GM23338 (cell line): ENCODE measurements around the gene BLOC1S3. TPM values are rescaled to one million over a fixed set of nuclear protein-coding genes. Genes with fewer than 3 reads are reported as not detected.

Experiments used
- ATAC-seq: fragments of 200-7000 bp; cut with Tn5 transposase; 3 replicates; pipeline ENCODE4 v1.9.1; 2020
- DNase-seq: peaks from one replicate; pipeline ENCODE4 v3.0.0-alpha.2; 2015; ENCODE audit warnings: low spot score
- H2AFZ ChIP-seq: fragments of 200-600 bp; sonication (generic); 2 replicates; pipeline ENCODE4 v1.8.0; 2016; ENCODE audit warnings: antibody characterized with exemption, mild to moderate bottlenecking, moderate library complexity
- H3F3A ChIP-seq: fragments of 200-600 bp; sonication (generic); replicated peaks from 2 replicates; pipeline ENCODE4 v1.8.0; 2017; ENCODE audit warnings: antibody characterized with exemption, mixed run types, low read depth
- H3K27ac ChIP-seq: fragments of 200-600 bp; sonication (generic); 2 replicates; pipeline ENCODE4 v1.6.1; 2016; ENCODE audit warnings: low read depth
- H3K27me3 ChIP-seq: fragments of 200-600 bp; sonication (generic); 2 replicates; pipeline ENCODE4 v1.8.0; 2016; ENCODE audit warnings: mild to moderate bottlenecking, mixed run types, moderate library complexity; ENCODE audit not compliant: insufficient read depth
- H3K36me3 ChIP-seq: fragments of 200-600 bp; sonication (generic); 2 replicates; pipeline ENCODE4 v1.8.0; 2016; ENCODE audit warnings: mild to moderate bottlenecking; ENCODE audit not compliant: insufficient read depth
- H3K4me1 ChIP-seq: fragments of 200-600 bp; sonication (generic); 2 replicates; pipeline ENCODE4 v1.8.0; 2016; ENCODE audit warnings: mild to moderate bottlenecking, moderate library complexity; ENCODE audit not compliant: insufficient read depth
- H3K4me2 ChIP-seq: fragments of 200-600 bp; sonication (generic); 2 replicates; pipeline ENCODE4 v1.7.1; 2017; ENCODE audit warnings: mixed run types
- H3K4me3 ChIP-seq: fragments of 200-600 bp; sonication (generic); 2 replicates; pipeline ENCODE4 v1.6.1; 2016; ENCODE audit warnings: mixed run types
- H3K79me2 ChIP-seq: fragments of 200-600 bp; sonication (generic); replicated peaks from 2 replicates; pipeline ENCODE4 v1.8.0; 2017; ENCODE audit warnings: mild to moderate bottlenecking; ENCODE audit not compliant: insufficient read depth
- H3K9me2 ChIP-seq: fragments of 200-600 bp; sonication (generic); 2 replicates; pipeline ENCODE4 v1.8.0; 2017; ENCODE audit not compliant: insufficient read depth
- H4K20me1 ChIP-seq: fragments of 200-600 bp; sonication (generic); replicated peaks from 2 replicates; pipeline ENCODE4 v1.8.0; 2017; ENCODE audit warnings: mild to moderate bottlenecking; ENCODE audit not compliant: insufficient read depth
- H3K27ac Mint-ChIP-seq: 2 replicates; pipeline ENCODE4 v1.8.0; 2020; ENCODE audit warnings: inconsistent platforms, mild to moderate bottlenecking, moderate library complexity, mixed read lengths
- H3K27me3 Mint-ChIP-seq: 3 replicates; pipeline ENCODE4 v1.8.0; 2022; ENCODE audit warnings: low read depth, mild to moderate bottlenecking, moderate library complexity, mixed read lengths, inconsistent platforms; ENCODE audit not compliant: insufficient read depth, poor library complexity
- H3K36me3 Mint-ChIP-seq: 3 replicates; pipeline ENCODE4 v1.8.0; 2021; ENCODE audit warnings: low read depth, mild to moderate bottlenecking, inconsistent platforms, moderate library complexity, mixed read lengths
- H3K4me1 Mint-ChIP-seq: 3 replicates; pipeline ENCODE4 v1.8.0; 2020; ENCODE audit warnings: mild to moderate bottlenecking, inconsistent platforms, mixed read lengths
- H3K4me3 Mint-ChIP-seq: 3 replicates; pipeline ENCODE4 v1.8.0; 2021; ENCODE audit warnings: moderate library complexity, mild to moderate bottlenecking, inconsistent platforms, mixed read lengths
- H3K9me3 Mint-ChIP-seq: 3 replicates; pipeline ENCODE4 v1.8.0; 2020; ENCODE audit warnings: moderate library complexity, mild to moderate bottlenecking, inconsistent platforms, mixed read lengths
- ZNF331 ChIP-seq: fragments of 250-450 bp; sonication (Bioruptor Pico); IDR thresholded peaks from 2 replicates; pipeline ENCODE4 v1.5.0; 2020; ENCODE audit warnings: low read depth, mild to moderate bottlenecking, moderate library complexity
- polyA plus RNA-seq: library from polyadenylated mRNA; unstranded; fragments of >200 nt; fragmentation: Nextera tagmentation; extraction: Ambion mirVana; gene quantifications from 2 replicates; pipeline ENCODE4 v1.2.1, GENCODE V29; 2016
- total RNA-seq: library from RNA; depleted of rRNA; stranded (reverse); fragments of >200 nt; shearing (Covaris generic); gene quantifications from 2 replicates; pipeline ENCODE4 v1.2.3, GENCODE V29; 2014
- TF ChIP-seq, protein P1 (sequence below): fragments of 250-450 bp; sonication (Bioruptor Pico); IDR thresholded peaks from 2 replicates; pipeline ENCODE4 v1.5.0; 2020; ENCODE audit warnings: mild to moderate bottlenecking, moderate library complexity
- TF ChIP-seq, protein P2 (sequence below): IDR thresholded peaks from 2 replicates; pipeline ENCODE4 v1.6.1; 2016; ENCODE audit warnings: antibody characterized with exemption

The BLOC1S3 gene
- total and polyA plus RNA-seq, 2 experiments from 2014 or later, result 2.5 to 15.9 TPM

DNA sequence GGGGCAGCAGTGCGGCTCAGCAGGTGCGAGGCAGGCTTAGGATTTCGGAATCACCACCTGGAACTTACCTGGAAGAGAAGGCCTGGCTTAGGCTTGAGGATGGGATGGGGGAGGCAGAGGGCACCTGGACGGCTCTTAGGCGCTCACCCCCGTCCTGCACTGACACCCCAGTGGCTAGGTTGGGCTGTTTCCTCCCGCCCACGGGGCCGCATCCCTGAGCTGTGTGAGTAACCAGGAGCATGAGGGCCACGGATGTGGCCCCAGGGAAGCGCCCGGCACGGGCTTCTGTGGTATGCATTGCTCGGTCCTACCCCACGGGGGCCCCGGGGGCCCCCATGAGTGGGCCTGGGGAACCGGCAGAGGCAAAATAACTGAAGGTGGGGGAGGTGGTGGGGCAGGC, 15.4 kb upstream of the BLOC1S3 start:
- H3K4me3 ChIP-seq, result no peak overlapping the region

More for the DNA sequence above, 15.4 kb upstream of the BLOC1S3 start:
- H3K4me2 ChIP-seq, result no peak overlapping the region
- Mint-ChIP-seq H3K27ac (no peak overlapping the region), H3K4me1 (peaks cover 20% of the 10 kb centered on the region), H3K9me3 (no peaks in the 10 kb centered on the region; the same call in 2 of the 3 replicates), H3K36me3 (no peaks in the 10 kb centered on the region), H3K27me3 (peaks cover 14% of the 10 kb centered on the region), H3K4me3 (no peak overlapping the region)
- H3K9me2 ChIP-seq, result no peaks in the 10 kb centered on the region
- H3K27ac ChIP-seq, result no peak overlapping the region
- DNase-seq, result no peak
- TF ChIP-seq, protein P1, sequence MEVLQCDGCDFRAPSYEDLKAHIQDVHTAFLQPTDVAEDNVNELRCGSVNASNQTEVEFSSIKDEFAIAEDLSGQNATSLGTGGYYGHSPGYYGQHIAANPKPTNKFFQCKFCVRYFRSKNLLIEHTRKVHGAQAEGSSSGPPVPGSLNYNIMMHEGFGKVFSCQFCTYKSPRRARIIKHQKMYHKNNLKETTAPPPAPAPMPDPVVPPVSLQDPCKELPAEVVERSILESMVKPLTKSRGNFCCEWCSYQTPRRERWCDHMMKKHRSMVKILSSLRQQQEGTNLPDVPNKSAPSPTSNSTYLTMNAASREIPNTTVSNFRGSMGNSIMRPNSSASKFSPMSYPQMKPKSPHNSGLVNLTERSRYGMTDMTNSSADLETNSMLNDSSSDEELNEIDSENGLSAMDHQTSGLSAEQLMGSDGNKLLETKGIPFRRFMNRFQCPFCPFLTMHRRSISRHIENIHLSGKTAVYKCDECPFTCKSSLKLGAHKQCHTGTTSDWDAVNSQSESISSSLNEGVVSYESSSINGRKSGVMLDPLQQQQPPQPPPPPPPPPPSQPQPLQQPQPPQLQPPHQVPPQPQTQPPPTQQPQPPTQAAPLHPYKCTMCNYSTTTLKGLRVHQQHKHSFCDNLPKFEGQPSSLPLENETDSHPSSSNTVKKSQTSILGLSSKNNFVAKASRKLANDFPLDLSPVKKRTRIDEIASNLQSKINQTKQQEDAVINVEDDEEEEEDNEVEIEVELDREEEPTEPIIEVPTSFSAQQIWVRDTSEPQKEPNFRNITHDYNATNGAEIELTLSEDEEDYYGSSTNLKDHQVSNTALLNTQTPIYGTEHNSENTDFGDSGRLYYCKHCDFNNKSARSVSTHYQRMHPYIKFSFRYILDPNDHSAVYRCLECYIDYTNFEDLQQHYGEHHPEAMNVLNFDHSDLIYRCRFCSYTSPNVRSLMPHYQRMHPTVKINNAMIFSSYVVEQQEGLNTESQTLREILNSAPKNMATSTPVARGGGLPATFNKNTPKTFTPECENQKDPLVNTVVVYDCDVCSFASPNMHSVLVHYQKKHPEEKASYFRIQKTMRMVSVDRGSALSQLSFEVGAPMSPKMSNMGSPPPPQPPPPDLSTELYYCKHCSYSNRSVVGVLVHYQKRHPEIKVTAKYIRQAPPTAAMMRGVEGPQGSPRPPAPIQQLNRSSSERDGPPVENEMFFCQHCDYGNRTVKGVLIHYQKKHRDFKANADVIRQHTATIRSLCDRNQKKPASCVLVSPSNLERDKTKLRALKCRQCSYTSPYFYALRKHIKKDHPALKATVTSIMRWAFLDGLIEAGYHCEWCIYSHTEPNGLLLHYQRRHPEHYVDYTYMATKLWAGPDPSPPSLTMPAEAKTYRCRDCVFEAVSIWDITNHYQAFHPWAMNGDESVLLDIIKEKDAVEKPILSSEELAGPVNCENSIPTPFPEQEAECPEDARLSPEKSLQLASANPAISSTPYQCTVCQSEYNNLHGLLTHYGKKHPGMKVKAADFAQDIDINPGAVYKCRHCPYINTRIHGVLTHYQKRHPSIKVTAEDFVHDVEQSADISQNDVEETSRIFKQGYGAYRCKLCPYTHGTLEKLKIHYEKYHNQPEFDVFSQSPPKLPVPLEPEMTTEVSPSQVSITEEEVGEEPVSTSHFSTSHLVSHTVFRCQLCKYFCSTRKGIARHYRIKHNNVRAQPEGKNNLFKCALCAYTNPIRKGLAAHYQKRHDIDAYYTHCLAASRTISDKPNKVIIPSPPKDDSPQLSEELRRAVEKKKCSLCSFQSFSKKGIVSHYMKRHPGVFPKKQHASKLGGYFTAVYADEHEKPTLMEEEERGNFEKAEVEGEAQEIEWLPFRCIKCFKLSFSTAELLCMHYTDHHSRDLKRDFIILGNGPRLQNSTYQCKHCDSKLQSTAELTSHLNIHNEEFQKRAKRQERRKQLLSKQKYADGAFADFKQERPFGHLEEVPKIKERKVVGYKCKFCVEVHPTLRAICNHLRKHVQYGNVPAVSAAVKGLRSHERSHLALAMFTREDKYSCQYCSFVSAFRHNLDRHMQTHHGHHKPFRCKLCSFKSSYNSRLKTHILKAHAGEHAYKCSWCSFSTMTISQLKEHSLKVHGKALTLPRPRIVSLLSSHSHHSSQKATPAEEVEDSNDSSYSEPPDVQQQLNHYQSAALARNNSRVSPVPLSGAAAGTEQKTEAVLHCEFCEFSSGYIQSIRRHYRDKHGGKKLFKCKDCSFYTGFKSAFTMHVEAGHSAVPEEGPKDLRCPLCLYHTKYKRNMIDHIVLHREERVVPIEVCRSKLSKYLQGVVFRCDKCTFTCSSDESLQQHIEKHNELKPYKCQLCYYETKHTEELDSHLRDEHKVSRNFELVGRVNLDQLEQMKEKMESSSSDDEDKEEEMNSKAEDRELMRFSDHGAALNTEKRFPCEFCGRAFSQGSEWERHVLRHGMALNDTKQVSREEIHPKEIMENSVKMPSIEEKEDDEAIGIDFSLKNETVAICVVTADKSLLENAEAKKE (CRISPR knock-in tag), result no peak
- TF ChIP-seq, protein P2, sequence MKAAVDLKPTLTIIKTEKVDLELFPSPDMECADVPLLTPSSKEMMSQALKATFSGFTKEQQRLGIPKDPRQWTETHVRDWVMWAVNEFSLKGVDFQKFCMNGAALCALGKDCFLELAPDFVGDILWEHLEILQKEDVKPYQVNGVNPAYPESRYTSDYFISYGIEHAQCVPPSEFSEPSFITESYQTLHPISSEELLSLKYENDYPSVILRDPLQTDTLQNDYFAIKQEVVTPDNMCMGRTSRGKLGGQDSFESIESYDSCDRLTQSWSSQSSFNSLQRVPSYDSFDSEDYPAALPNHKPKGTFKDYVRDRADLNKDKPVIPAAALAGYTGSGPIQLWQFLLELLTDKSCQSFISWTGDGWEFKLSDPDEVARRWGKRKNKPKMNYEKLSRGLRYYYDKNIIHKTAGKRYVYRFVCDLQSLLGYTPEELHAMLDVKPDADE, result no peak
- TF ChIP-seq ZNF331 (CRISPR knock-in tag), result no peak
- no peak for ATAC-seq
- no peaks in the 10 kb centered on the region for H3K36me3 ChIP-seq
- H3K79me2 ChIP-seq, result no peaks in the 10 kb centered on the region
- no peaks in the 10 kb centered on the region; the same call in 1 of the 2 replicates for H3F3A ChIP-seq
- no peak overlapping the region for H2AFZ ChIP-seq
- H3K27me3 ChIP-seq, result no peaks in the 10 kb centered on the region
- H4K20me1 ChIP-seq, result no peaks in the 10 kb centered on the region; the same call in 1 of the 2 replicates
- H3K4me1 ChIP-seq, result 0 out of 2 replicates have a peak, but pooled peaks cover 4% of the 10 kb centered on the region
